DND-41 (cell line): Measurements from ENCODE around the gene PI4KB.

Source experiments
- ATAC-seq: fragments of 200-7000 bp; cut with Tn5 transposase; 3 replicates; pipeline ENCODE4 v1.9.1; 2021; ENCODE audit warnings: low read depth; ENCODE audit not compliant: insufficient read depth
- DNase-seq: peaks from one replicate; pipeline ENCODE4 v3.0.0-alpha.2; 2020
- H2AFZ ChIP-seq: 2 replicates; pipeline ENCODE4 v1.6.0; 2012; ENCODE audit warnings: low read depth, low read length
- H3K27ac ChIP-seq: 2 replicates; pipeline ENCODE4 v1.5.1; 2012; ENCODE audit warnings: low read length, inconsistent platforms
- H3K27me3 ChIP-seq: fragments of 200-600 bp; sonication (generic); 2 replicates; pipeline ENCODE4 v1.6.0; 2012; ENCODE audit warnings: low read length, mild to moderate bottlenecking, inconsistent platforms; ENCODE audit not compliant: insufficient read depth, poor library complexity
- H3K36me3 ChIP-seq: 2 replicates; pipeline ENCODE4 v1.5.1; 2012; ENCODE audit warnings: low read length, inconsistent platforms; ENCODE audit not compliant: insufficient read depth
- H3K4me1 ChIP-seq: 2 replicates; pipeline ENCODE4 v1.5.1; 2012; ENCODE audit warnings: mild to moderate bottlenecking, low read length; ENCODE audit not compliant: insufficient read depth
- H3K4me2 ChIP-seq: 2 replicates; pipeline ENCODE4 v1.6.0; 2012; ENCODE audit warnings: mild to moderate bottlenecking, moderate library complexity, low read length, inconsistent platforms; ENCODE audit not compliant: insufficient read depth
- H3K4me3 ChIP-seq, 2 experiments: fragments of 200-600 bp in 1 of 2; shearing (Covaris generic) in 1 of 2; 2 replicates each; pipeline ENCODE4 v1.5.1; 2012 to 2016; ENCODE audit warnings: inconsistent platforms in 2 of 2, low read length in 2 of 2, mild to moderate bottlenecking in 2 of 2, low read depth in 1 of 2, moderate library complexity in 1 of 2
- H3K79me2 ChIP-seq: 2 replicates; pipeline ENCODE4 v1.6.0; 2012; ENCODE audit warnings: low read length, inconsistent platforms; ENCODE audit not compliant: insufficient read depth
- H3K9ac ChIP-seq: 2 replicates; pipeline ENCODE4 v1.6.0; 2012; ENCODE audit warnings: low read depth, mild to moderate bottlenecking, inconsistent platforms, low read length, moderate library complexity
- H3K9me3 ChIP-seq: 2 replicates; pipeline ENCODE4 v1.5.1; 2012; ENCODE audit warnings: low read length, moderate library complexity, mild to moderate bottlenecking, inconsistent platforms; ENCODE audit not compliant: insufficient read depth, severe bottlenecking
- H4K20me1 ChIP-seq: 2 replicates; pipeline ENCODE4 v1.6.0; 2012; ENCODE audit warnings: low read length; ENCODE audit not compliant: insufficient read depth
- EZH2 ChIP-seq: IDR thresholded peaks from 3 replicates; pipeline ENCODE4 v1.6.1; 2012; ENCODE audit warnings: borderline replicate concordance, low read depth, mild to moderate bottlenecking, moderate library complexity, low read length, inconsistent platforms; ENCODE audit not compliant: severe bottlenecking
- TF ChIP-seq, protein P1 (sequence below): IDR thresholded peaks from 2 replicates; pipeline ENCODE4 v1.5.1; 2012; ENCODE audit warnings: borderline replicate concordance, low read length, moderate library complexity, mild to moderate bottlenecking; ENCODE audit not compliant: poor library complexity, severe bottlenecking; ENCODE audit errors: extremely low read depth

PI4KB gene

GRCh38 chr1:151364996-151365395, 37.8 kb upstream of the PI4KB start:
- Histone ChIP-seq H3K4me3 (no peak overlapping the region), H3K4me1 (peaks cover 4% of the 10 kb centered on the region), H3K9me3 (peaks cover 20% of the 10 kb centered on the region), H3K27me3 (no peaks in the 10 kb centered on the region), H3K9ac (no peak overlapping the region), H2AFZ (no peak overlapping the region), H3K27ac (no peak overlapping the region), H3K36me3 (no peaks in the 10 kb centered on the region), H4K20me1 (no peaks in the 10 kb centered on the region), H3K4me2 (no peak overlapping the region), H3K79me2 (no peaks in the 10 kb centered on the region)
- DNase-seq (no peak), ATAC-seq (no peak)
- TF ChIP-seq, protein P1, sequence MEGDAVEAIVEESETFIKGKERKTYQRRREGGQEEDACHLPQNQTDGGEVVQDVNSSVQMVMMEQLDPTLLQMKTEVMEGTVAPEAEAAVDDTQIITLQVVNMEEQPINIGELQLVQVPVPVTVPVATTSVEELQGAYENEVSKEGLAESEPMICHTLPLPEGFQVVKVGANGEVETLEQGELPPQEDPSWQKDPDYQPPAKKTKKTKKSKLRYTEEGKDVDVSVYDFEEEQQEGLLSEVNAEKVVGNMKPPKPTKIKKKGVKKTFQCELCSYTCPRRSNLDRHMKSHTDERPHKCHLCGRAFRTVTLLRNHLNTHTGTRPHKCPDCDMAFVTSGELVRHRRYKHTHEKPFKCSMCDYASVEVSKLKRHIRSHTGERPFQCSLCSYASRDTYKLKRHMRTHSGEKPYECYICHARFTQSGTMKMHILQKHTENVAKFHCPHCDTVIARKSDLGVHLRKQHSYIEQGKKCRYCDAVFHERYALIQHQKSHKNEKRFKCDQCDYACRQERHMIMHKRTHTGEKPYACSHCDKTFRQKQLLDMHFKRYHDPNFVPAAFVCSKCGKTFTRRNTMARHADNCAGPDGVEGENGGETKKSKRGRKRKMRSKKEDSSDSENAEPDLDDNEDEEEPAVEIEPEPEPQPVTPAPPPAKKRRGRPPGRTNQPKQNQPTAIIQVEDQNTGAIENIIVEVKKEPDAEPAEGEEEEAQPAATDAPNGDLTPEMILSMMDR, result peak; percentile 2
- no peak for TF ChIP-seq EZH2

DNA sequence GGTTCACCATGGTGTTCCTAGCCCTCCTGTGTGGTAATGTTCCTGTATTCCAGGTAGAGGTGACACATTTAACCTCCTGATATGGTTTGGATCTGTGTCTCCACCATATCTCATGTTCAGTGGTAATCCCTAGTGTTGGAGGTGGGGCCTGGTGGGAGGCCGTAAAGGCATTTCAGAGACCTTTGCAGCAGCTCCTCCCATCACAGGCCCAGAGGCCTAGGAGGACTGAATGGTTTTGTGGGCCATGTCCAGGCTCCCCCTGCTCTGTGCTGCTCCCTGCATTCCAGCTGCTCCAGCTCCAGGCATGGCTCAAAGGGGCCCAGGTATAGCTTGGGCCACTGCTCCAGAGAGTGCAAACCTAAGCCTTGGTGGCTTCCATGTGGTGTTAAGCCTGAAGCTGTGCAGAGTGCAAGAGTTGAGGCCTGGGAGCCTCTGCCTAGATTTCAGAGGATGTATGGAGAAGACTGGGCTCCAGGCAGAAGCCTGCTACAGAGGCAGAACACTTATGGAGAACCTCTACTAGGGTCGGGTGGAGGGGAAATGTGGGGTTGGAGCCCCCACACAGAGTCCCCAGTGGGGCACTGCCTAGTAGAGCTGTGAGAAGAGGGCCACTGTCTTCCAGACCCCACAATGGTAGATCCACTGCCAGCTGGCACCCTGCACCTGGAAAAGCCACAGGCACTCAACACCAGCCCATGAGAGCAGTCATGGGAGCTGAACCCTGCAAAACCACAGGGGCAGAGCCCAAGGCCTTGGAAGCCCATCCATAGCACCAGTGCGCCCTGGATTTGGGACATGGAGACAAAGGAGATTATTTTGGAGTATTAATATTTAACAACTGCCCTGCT, 35.3 kb upstream of the PI4KB start:
- no peak overlapping the region for H2AFZ ChIP-seq
- ATAC-seq, result no peak
- no peak overlapping the region; a peak in 1 of 4 replicates for H3K4me3 ChIP-seq
- DNase-seq, result no peak
- no peak overlapping the region for H3K27ac ChIP-seq
- no peaks in the 10 kb centered on the region for H3K27me3 ChIP-seq
- H3K9ac ChIP-seq, result no peak overlapping the region
- no peaks in the 10 kb centered on the region for H3K36me3 ChIP-seq
- no peaks in the 10 kb centered on the region for H3K4me1 ChIP-seq
- H3K4me2 ChIP-seq, result no peak overlapping the region
- TF ChIP-seq EZH2, result no peak
- TF ChIP-seq, protein P1, result no peak
- H3K79me2 ChIP-seq, result no peaks in the 10 kb centered on the region
- peaks cover 20% of the 10 kb centered on the region for H3K9me3 ChIP-seq
- no peaks in the 10 kb centered on the region for H4K20me1 ChIP-seq

DNA sequence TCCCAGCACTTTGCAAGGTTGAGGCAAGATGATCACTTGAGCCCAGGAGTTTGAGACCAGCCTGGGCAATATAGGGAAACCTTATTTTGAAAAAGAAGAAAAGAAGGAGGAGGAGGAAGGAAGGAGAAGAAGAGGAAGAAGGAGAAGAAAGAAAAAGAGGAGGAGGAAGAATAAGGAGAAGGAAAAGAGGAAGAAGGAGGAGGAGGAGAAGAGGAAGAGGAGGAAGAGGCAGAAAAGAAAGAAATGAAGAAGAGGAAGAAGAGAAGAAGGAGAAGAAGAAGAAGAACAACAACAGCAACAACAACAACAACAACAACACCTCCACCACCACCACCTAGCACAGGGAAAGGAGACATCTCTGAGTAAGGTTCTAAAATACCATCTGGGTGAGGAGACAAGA, 34.7 kb upstream of the PI4KB start:
- H3K27me3 ChIP-seq, result no peaks in the 10 kb centered on the region
- H2AFZ ChIP-seq, result no peak overlapping the region
- no peak overlapping the region for H3K9ac ChIP-seq
- H3K79me2 ChIP-seq, result no peaks in the 10 kb centered on the region
- no peaks in the 10 kb centered on the region for H4K20me1 ChIP-seq
- H3K36me3 ChIP-seq, result no peaks in the 10 kb centered on the region
- H3K4me2 ChIP-seq, result no peak overlapping the region
- H3K9me3 ChIP-seq, result peaks cover 20% of the 10 kb centered on the region
- no peak overlapping the region for H3K4me3 ChIP-seq
- no peak for DNase-seq
- no peak for ATAC-seq
- TF ChIP-seq EZH2, result no peak
- TF ChIP-seq, protein P1, result no peak
- H3K27ac ChIP-seq, result no peak overlapping the region
- no peaks in the 10 kb centered on the region for H3K4me1 ChIP-seq
